Skin of body (tissue), 2 donors: Measurements from ENCODE around the gene EFHD2. TPM values are rescaled to one million over a fixed set of nuclear protein-coding genes. Genes with fewer than 3 reads are reported as not detected.
A peak's percentile ranks its signal among the peaks of the same experiment; 100 is the strongest.
"Not testable (repeated sequence)": the region's sequence is repeated elsewhere in the genome, so short reads cannot be mapped to it uniquely, and the experiment has no call there.

Source experiments
- DNase-seq: peaks from one replicate; lab custom pipeline; 2025; lab: John Stamatoyannopoulos, UW
- total RNA-seq: library from RNA; depleted of rRNA; stranded (reverse); fragments of >200 nt; gene quantifications from one replicate; pipeline ENCODE4 v1.2.3, GENCODE V29; 2014

Gene EFHD2
- total RNA-seq, 1 donor from 2014 or later: 12.6 TPM

GRCh38 chr1:15452866-15453571 lies 43.3 kb downstream of the EFHD2 start:
- no peak for DNase-seq

- DNase-seq: no peak
Observed at GRCh38 chr1:15453734-15454133, 44.0 kb downstream of the EFHD2 start.

- DNase-seq: no peak
Observed at GRCh38 chr1:15454256-15454655, 44.6 kb downstream of the EFHD2 start.

- no peak for DNase-seq
Observed at GRCh38 chr1:15455522-15455921, 45.8 kb downstream of the EFHD2 start.

GRCh38 chr1:15456313-15456954 lies 46.7 kb downstream of the EFHD2 start, which contains the start of gene CELA2A:
Gene CELA2A, plus strand, starts transcription at chr1:15456732. Its CDS starts 22 bp downstream, at chr1:15456754.
- DNase-seq: no peak

- DNase-seq: no peak
Observed at GRCh38 chr1:15457585-15457984, 47.9 kb downstream of the EFHD2 start.

- not testable (repeated sequence) for DNase-seq
Observed at GRCh38 chr1:15458388-15458787, 48.7 kb downstream of the EFHD2 start.

DNA sequence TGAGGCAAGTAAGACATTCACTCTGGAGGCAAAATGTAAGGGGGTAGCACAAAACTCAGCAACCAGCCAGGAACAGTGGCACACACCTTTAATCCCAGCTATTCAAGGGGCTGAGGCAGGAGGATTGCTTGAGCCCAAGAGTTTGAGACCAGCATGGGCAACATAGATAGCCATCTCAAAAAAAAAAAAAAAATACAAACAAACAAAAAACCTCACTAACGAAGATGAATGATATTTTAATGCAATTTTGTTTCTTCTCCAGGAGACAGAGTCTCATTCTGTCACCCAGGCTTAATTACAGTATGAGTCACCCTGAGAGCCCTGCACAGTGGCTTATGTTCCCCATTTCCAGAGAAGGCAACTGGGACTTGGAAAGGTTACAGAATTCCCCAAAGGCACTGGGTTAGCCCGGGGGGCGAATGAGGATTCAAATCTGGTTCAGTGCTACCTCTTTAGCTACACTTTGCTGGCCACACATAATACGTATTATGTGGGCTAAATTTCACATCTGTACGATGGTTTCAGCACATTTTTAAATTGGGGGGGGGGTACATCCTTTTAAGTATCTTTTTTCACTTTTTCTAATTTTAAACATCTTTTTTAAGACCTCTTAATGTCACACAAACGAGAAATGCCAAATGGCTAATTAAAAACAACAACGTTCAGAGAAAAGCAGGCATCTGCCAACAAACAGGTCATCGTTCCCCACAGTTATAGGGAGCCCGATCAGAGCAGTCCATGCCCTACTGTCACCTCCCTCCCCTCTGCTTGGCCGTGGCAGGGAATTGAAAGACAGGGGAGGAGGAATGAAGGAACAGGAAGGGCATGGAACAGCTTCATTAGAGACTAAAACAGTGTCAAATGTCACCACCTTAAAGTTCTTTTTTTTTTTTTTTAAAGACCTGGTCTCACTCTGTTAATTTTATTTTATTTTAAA lies 50.4 kb downstream of the EFHD2 start:
- peak; percentile 28 for DNase-seq

DNA sequence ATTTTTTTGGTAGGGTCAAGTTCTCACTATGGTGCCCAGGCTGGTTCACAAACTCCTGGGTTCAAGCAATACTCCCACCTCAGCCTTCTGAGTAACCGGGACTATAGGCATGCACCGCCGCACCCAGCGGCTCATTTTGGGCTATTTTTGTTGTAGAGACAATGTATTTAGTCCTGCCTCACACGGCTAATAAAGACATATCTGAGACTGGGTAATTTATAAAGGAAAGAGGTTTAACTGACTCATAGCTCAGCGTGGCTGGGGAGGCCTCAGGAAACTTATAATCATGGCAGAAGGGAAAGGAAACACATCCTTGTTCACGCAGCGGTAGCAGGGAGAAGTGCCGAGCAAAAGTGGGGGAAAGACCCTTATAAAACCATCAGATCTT lies 51.0 kb downstream of the EFHD2 start:
- DNase-seq: no peak

DNA sequence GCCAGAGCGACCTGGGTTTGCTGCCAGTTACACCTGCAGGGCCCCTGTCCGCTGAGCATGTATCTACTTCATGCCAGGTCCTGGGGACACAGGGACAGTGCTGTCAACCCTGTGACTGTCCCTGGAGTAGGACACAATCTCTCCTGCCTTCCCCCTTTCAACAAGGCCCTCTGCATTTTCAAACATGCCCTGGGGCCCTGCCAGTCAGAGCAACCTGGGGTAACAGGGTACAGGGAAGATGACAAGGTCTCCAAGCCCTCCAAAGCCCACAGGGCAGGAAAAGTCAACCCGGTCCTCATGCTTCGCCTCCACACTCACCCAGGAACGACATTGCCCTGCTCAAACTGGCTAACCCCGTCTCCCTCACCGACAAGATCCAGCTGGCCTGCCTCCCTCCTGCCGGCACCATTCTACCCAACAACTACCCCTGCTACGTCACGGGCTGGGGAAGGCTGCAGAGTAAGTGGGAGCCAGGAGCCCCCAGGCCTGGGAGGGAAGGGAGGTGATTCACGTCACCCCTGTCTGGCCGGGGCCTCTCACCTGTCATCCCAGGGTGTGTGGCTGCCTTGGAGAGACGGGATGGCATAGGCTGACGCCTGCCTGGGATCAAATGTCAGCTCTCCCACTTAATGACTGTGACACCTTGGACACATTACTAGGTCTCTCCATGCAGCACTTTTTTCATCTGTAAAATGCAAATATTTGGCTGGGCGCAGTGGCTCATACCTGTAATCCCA lies 53.5 kb downstream of the EFHD2 start:
- DNase-seq: not testable (repeated sequence)

- not testable (repeated sequence) for DNase-seq
Observed at GRCh38 chr1:15463926-15464322, 54.2 kb downstream of the EFHD2 start.

DNA sequence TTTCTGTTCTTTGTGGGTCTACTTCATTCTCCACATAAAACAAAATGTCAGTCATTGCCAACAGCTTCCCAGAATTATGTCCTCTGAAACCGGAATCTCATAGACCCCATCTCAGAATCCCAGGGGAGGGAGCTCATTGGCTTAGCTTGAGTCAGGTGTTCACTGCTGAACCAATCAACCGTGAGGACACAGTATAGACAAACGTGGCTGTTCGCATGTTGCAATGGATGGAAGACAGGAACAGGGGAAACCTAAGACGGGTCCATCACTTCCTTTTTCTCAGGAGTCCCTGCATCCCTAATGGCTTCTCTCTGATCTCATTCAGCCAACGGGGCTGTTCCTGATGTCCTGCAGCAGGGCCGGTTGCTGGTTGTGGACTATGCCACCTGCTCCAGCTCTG lies 56.0 kb downstream of the EFHD2 start:
- DNase-seq: no peak

DNA sequence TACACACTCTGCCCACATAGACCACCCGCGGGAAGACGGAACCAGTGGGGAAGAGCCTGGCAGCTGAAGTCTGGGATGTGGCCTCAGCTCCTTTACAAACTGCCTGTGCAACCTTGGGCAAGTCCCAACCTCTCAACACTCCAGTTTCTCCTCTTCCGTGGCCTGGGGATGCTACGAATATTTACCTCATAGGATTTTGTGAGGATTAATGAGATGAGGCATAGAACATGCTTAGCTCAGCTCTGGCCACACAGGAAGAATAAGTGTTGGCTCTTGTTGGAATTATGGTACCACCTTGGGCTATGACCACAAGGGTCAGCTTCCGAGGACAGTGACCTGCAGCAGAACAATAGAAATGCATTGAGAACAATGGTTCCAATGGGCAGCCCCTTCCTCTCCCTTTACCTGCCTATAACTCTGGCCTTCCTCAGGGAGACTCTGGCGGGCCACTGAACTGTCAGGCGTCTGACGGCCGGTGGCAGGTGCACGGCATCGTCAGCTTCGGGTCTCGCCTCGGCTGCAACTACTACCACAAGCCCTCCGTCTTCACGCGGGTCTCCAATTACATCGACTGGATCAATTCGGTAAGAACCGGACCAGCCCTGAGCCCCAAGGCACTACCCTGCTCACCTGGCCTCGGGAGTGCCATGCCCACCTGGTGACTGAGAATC lies 57.4 kb downstream of the EFHD2 start:
- DNase-seq: not testable (repeated sequence)

GRCh38 chr1:15468145-15468544 lies 58.5 kb downstream of the EFHD2 start:
- DNase-seq: no peak

- no peak for DNase-seq
Observed at GRCh38 chr1:15469361-15469760, 59.7 kb downstream of the EFHD2 start.

DNA sequence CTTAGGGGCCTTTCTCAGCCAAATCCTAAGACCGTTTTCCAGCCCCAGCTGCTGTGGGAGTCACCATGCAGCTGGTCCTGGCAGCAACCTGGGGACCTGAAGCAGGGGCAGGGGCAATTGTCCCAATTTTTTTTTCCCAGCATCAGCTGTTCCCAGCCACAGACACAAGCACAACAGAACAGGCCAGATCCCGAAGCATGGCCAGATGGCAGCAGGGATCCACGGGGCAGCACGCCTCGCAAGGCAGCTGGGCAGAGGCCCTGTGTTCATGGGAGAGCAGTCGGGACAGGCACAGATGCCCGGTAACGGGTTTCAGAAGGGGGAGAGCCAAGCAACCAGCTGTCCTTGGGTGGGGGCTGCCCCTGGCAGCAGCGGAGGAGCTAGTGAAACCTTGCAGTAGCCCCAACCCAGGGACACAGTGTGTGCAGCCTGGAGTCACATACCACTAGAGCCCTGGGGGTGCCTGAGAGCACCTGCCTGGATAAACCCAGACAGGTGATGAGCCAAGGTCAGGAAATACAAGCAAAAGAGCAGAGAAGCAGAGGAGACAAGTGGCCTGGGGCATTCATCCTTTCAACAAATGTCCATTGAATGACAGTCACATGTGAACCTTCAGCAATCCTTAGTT lies 60.2 kb downstream of the EFHD2 start:
- DNase-seq: not testable (repeated sequence)

- DNase-seq: not testable (repeated sequence)
Observed at GRCh38 chr1:15471067-15471466, 61.4 kb downstream of the EFHD2 start.

- DNase-seq: not testable (repeated sequence)
Observed at GRCh38 chr1:15471723-15472122, 62.0 kb downstream of the EFHD2 start.

- DNase-seq: no peak
Observed at GRCh38 chr1:15472587-15472986, 62.9 kb downstream of the EFHD2 start.

GRCh38 chr1:15475752-15476314 lies 66.1 kb downstream of the EFHD2 start, which contains the start of gene CELA2B:
Gene CELA2B, plus strand, starts transcription at chr1:15476104. Its CDS starts 22 bp downstream, at chr1:15476126.
- no peak for DNase-seq
